Trophoblast cell (in vitro differentiated cells and primary cell): ENCODE measurements around the gene MMS19.
A peak's percentile ranks its signal among the peaks of the same experiment; 100 is the strongest.

Experiments
- DNase-seq, 2 donors: peaks; one replicate each; pipeline ENCODE4 v3.0.0-alpha.2; 2016
- H2AFZ ChIP-seq: 2 replicates; pipeline ENCODE4 v1.6.1; 2013; ENCODE audit warnings: low read length, moderate library complexity, mild to moderate bottlenecking; ENCODE audit not compliant: insufficient read depth, poor library complexity
- H2AK5ac ChIP-seq: 2 replicates; pipeline ENCODE4 v1.6.1; 2013; ENCODE audit warnings: mild to moderate bottlenecking, low read length
- H2BK120ac ChIP-seq: 2 replicates; pipeline ENCODE4 v1.6.1; 2013; ENCODE audit warnings: low read length, mild to moderate bottlenecking, moderate library complexity; ENCODE audit not compliant: insufficient read depth, poor library complexity
- H2BK12ac ChIP-seq: 2 replicates; pipeline ENCODE4 v1.6.1; 2013; ENCODE audit warnings: mild to moderate bottlenecking, low read length, moderate library complexity
- H2BK5ac ChIP-seq: 2 replicates; pipeline ENCODE4 v1.6.1; 2013; ENCODE audit warnings: low read length, low read depth, moderate library complexity, mild to moderate bottlenecking; ENCODE audit not compliant: poor library complexity
- H3K14ac ChIP-seq: 2 replicates; pipeline ENCODE4 v1.6.1; 2013; ENCODE audit warnings: mild to moderate bottlenecking, low read length
- H3K18ac ChIP-seq: 2 replicates; pipeline ENCODE4 v1.6.1; 2013; ENCODE audit warnings: mild to moderate bottlenecking, low read length
- H3K23ac ChIP-seq: 2 replicates; pipeline ENCODE4 v1.6.1; 2013; ENCODE audit warnings: low read length
- H3K27ac ChIP-seq: 2 replicates; pipeline ENCODE4 v1.5.1; 2013; ENCODE audit warnings: low read depth, mild to moderate bottlenecking, inconsistent platforms, low read length, moderate library complexity
- H3K27me3 ChIP-seq: 2 replicates; pipeline ENCODE4 v1.6.1; 2013; ENCODE audit warnings: inconsistent platforms, mild to moderate bottlenecking, low read length, moderate library complexity; ENCODE audit not compliant: insufficient read depth
- H3K36me3 ChIP-seq, 2 experiments: 1 replicate in 1 of 2; 2 replicates in 1 of 2; pipeline ENCODE4 v1.6.1; 2013; ENCODE audit warnings: low read length in 2 of 2, mild to moderate bottlenecking in 2 of 2, moderate library complexity in 1 of 2; ENCODE audit not compliant: insufficient read depth in 2 of 2, control insufficient read depth in 1 of 2
- H3K4ac ChIP-seq: 2 replicates; pipeline ENCODE4 v1.6.1; 2013; ENCODE audit warnings: low read depth, mild to moderate bottlenecking, low read length, moderate library complexity
- H3K4me1 ChIP-seq, 2 experiments: 1 replicate in 1 of 2; 2 replicates in 1 of 2; pipeline ENCODE4 v1.6.1; 2013; ENCODE audit warnings: low read length in 2 of 2, mild to moderate bottlenecking in 2 of 2, moderate library complexity in 1 of 2; ENCODE audit not compliant: insufficient read depth in 2 of 2, control insufficient read depth in 1 of 2
- H3K4me2 ChIP-seq: 2 replicates; pipeline ENCODE4 v1.6.1; 2013; ENCODE audit warnings: inconsistent platforms, mild to moderate bottlenecking, low read length, moderate library complexity
- H3K4me3 ChIP-seq: 2 replicates; pipeline ENCODE4 v1.5.1; 2013; ENCODE audit warnings: mild to moderate bottlenecking, low read depth, low read length, inconsistent platforms
- H3K79me1 ChIP-seq: one replicate; pipeline ENCODE4 v1.6.1; 2013; ENCODE audit warnings: low read length
- H3K79me2 ChIP-seq: 2 replicates; pipeline ENCODE4 v1.6.1; 2013; ENCODE audit warnings: low read length, mild to moderate bottlenecking; ENCODE audit not compliant: control insufficient read depth, insufficient read depth, poor library complexity
- H3K9ac ChIP-seq: 2 replicates; pipeline ENCODE4 v1.6.1; 2013; ENCODE audit warnings: mild to moderate bottlenecking, low read length
- H3K9me3 ChIP-seq: 2 replicates; pipeline ENCODE4 v1.6.1; 2013; ENCODE audit warnings: low read depth, mild to moderate bottlenecking, control low read depth, inconsistent platforms, low read length; ENCODE audit not compliant: insufficient read depth
- H4K12ac ChIP-seq: 2 replicates; pipeline ENCODE4 v1.6.1; 2013; ENCODE audit warnings: low read depth, mild to moderate bottlenecking, low read length, moderate library complexity
- H4K8ac ChIP-seq: 2 replicates; pipeline ENCODE4 v1.6.1; 2013; ENCODE audit warnings: low read depth, mild to moderate bottlenecking, low read length, moderate library complexity
- H4K91ac ChIP-seq: one replicate; pipeline ENCODE4 v1.6.1; 2013; ENCODE audit warnings: low read depth, mild to moderate bottlenecking, low read length, moderate library complexity
- WGBS: extraction: QIAGEN DNeasy Blood & Tissue Kit; methylation state at CpG from one replicate; pipeline ENCODE4 v1.1.7; 2013; ENCODE audit warnings: missing lambda C conversion rate; ENCODE audit not compliant: insufficient read length, insufficient coverage; ENCODE audit errors: extremely low coverage; 5-methylcytosine and 5-hydroxymethylcytosine counted together

MMS19 gene

DNA sequence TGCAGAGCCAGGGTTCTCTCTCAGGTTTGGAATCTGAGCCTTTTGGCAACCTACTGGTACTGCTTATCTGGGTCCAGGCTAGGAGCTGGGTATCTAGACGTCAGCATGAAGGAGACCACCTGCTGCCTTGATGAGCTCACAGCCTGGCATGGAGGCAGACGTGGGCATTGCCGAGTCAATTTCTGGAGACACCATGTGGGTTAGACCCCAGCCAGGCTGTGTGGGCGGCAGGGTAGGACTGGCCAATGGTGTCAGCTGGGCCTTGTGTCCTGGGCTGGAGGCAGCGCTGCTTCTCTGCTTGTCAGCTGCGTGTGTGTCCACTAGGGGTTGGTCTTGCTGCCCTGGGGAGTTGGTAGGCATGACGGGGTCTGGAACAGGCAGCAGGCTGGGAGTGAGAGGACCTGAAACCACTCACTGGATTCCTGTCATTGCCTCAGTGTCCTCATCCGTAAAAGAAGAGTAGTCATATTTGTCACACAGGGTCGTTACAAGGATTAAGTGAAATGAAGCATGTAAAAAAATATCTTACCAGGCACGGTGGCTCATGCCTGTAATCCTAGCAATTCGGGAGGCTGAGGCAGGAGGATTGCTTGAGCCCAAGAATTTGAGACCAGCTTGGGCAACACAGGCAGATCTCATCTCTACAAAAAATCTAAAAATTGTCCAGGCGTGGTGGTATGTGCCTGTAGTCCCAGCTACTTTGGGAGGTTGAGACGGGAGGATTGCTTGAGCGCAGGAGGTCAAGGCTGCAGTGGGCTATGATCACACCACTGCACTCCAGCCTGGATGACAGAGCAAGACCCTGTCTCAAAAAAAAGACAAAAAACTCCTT lies 42.7 kb upstream of the MMS19 start:
- H3K4ac ChIP-seq: peak overlapping the region; percentile 0
- H3K27me3 ChIP-seq: no peaks in the 10 kb centered on the region
- peak overlapping the region; percentile 95 for H2BK12ac ChIP-seq
- DNase-seq: peak; percentile 79 to 91
- H3K4me1 ChIP-seq: peaks cover 45 to 46% of the 10 kb centered on the region in 2 experiments
- peak overlapping the region; percentile 70 for H4K91ac ChIP-seq
- peaks cover 23% of the 10 kb centered on the region for H3K79me1 ChIP-seq
- no peak overlapping the region for H3K23ac ChIP-seq
- H2BK120ac ChIP-seq: peak overlapping the region; percentile 62
- peak overlapping the region; percentile 18 for H2BK5ac ChIP-seq
- H3K9me3 ChIP-seq: no peaks in the 10 kb centered on the region
- no peak overlapping the region for H4K8ac ChIP-seq
- no peak overlapping the region for H2AFZ ChIP-seq
- H3K18ac ChIP-seq: peak overlapping the region; percentile 2
- WGBS: no CpG with 5 or more reads among the region's 14 CpGs
- H3K9ac ChIP-seq: no peak overlapping the region
- H3K14ac ChIP-seq: peak overlapping the region; percentile 80
- peak overlapping the region; percentile 61 for H2AK5ac ChIP-seq
- H3K79me2 ChIP-seq: peaks cover 2% of the 10 kb centered on the region
- H3K4me2 ChIP-seq: no peak overlapping the region
- H3K36me3 ChIP-seq: peaks cover 0 to 2% of the 10 kb centered on the region in 2 experiments
- no peak overlapping the region for H3K4me3 ChIP-seq
- no peak overlapping the region for H4K12ac ChIP-seq
- H3K27ac ChIP-seq: no peak overlapping the region

DNA sequence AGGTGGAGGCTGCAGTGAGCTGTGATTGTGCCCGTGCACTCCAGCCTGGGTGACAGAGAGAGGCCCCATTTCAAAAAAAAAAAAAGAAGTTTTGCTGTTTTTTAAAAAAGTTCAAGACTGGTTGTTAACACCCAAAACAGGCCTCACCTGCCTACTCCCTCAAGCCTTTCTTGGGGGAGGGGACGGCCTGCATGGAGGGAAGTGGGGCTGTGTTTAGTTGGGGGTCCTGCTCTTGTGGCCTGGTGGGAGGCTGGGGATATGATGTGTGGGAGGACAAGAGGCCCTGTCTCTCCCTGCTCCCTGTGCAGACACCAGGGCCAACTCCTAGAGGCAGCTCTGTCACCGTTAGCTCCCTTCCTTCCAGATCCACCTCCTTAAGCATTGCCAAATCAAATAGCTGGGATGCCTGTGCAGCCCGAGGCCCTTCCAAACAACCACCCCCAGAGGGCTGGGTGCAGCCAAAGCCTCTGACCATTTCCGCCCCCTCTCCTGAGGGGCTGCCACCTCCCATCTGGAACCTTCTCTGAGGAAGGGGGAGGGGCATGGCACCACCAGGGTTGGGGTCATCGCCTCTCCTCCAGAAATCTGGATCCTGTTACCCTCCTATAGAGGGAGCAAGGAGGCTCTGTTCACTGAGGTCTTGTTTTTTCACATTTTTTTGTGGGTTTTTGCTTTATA lies 41.4 kb upstream of the MMS19 start:
- H2AFZ ChIP-seq: no peak overlapping the region
- H2BK12ac ChIP-seq: peak overlapping the region; percentile 6
- no peak overlapping the region for H3K4ac ChIP-seq
- H3K23ac ChIP-seq: no peak overlapping the region
- peaks cover 2% of the 10 kb centered on the region for H3K79me2 ChIP-seq
- no peak overlapping the region for H3K14ac ChIP-seq
- no CpG with 5 or more reads among the region's 6 CpGs for WGBS
- H3K18ac ChIP-seq: no peak overlapping the region
- H4K91ac ChIP-seq: peak overlapping the region; percentile 22
- no peak overlapping the region for H3K4me2 ChIP-seq
- H2AK5ac ChIP-seq: no peak overlapping the region
- H3K27ac ChIP-seq: peak overlapping the region; percentile 59
- H3K36me3 ChIP-seq: peaks cover 0 to 2% of the 10 kb centered on the region in 2 experiments
- no peaks in the 10 kb centered on the region for H3K9me3 ChIP-seq
- no peak overlapping the region for H3K4me3 ChIP-seq
- H3K4me1 ChIP-seq: peaks cover 45 to 46% of the 10 kb centered on the region in 2 experiments
- no peak overlapping the region for H4K8ac ChIP-seq
- DNase-seq: peak; percentile 80 to 84
- no peak overlapping the region for H3K9ac ChIP-seq
- no peaks in the 10 kb centered on the region for H3K27me3 ChIP-seq
- H4K12ac ChIP-seq: no peak overlapping the region
- no peak overlapping the region for H2BK5ac ChIP-seq
- H2BK120ac ChIP-seq: peak overlapping the region; percentile 1
- H3K79me1 ChIP-seq: peaks cover 23% of the 10 kb centered on the region

- Histone ChIP-seq H3K18ac (peak overlapping the region; percentile 10), H3K9me3 (no peaks in the 10 kb centered on the region), H2BK5ac (peak overlapping the region; percentile 1), H2BK12ac (peak overlapping the region; percentile 47), H4K91ac (peak overlapping the region; percentile 22), H3K4me2 (no peak overlapping the region), H3K9ac (no peak overlapping the region), H4K8ac (no peak overlapping the region), H3K27me3 (no peaks in the 10 kb centered on the region), H3K23ac (no peak overlapping the region), H4K12ac (no peak overlapping the region), H3K4me1 (peaks cover 45 to 46% of the 10 kb centered on the region in 2 experiments), H3K79me2 (peaks cover 2% of the 10 kb centered on the region), H3K14ac (peak overlapping the region; percentile 46), H3K79me1 (peaks cover 23% of the 10 kb centered on the region), H3K4ac (no peak overlapping the region), H3K36me3 (peaks cover 0 to 2% of the 10 kb centered on the region in 2 experiments), H3K27ac (peak overlapping the region; percentile 59), H2AFZ (no peak overlapping the region), H3K4me3 (no peak overlapping the region), H2BK120ac (peak overlapping the region; percentile 50), H2AK5ac (peak overlapping the region; percentile 65)
- no CpG with 5 or more reads among the region's 4 CpGs for WGBS
- peak in 1 of 2 donors; percentile 29 for DNase-seq
These were observed 40.6 kb upstream of the MMS19 start for GRCh38 chr10:97538839-97539238.

GRCh38 chr10:97538411-97538810 lies 40.2 kb upstream of the MMS19 start:
- H3K79me2 ChIP-seq: peaks cover 2% of the 10 kb centered on the region
- H3K4me3 ChIP-seq: no peak overlapping the region
- peak overlapping the region; percentile 59 for H3K27ac ChIP-seq
- no peaks in the 10 kb centered on the region for H3K27me3 ChIP-seq
- no peak overlapping the region for H3K9ac ChIP-seq
- no peak overlapping the region for H2BK5ac ChIP-seq
- no peak overlapping the region for H3K18ac ChIP-seq
- no peak overlapping the region for H2AFZ ChIP-seq
- H2BK120ac ChIP-seq: peak overlapping the region; percentile 50
- H4K91ac ChIP-seq: peak overlapping the region; percentile 22
- peaks cover 41 to 44% of the 10 kb centered on the region in 2 experiments for H3K4me1 ChIP-seq
- no peak overlapping the region for H3K4ac ChIP-seq
- H3K36me3 ChIP-seq: peaks cover 0 to 2% of the 10 kb centered on the region in 2 experiments
- H3K23ac ChIP-seq: no peak overlapping the region
- H3K79me1 ChIP-seq: peaks cover 23% of the 10 kb centered on the region
- no peak overlapping the region for H4K8ac ChIP-seq
- peak overlapping the region; percentile 47 for H2BK12ac ChIP-seq
- H4K12ac ChIP-seq: no peak overlapping the region
- peak; percentile 47 to 56 for DNase-seq
- no peak overlapping the region for H3K14ac ChIP-seq
- no CpG with 5 or more reads among the region's 4 CpGs for WGBS
- H3K4me2 ChIP-seq: no peak overlapping the region
- no peak overlapping the region for H2AK5ac ChIP-seq
- H3K9me3 ChIP-seq: no peaks in the 10 kb centered on the region
